Measurements from ENCODE around the gene SRD5A1. TPM values are rescaled to one million over a fixed set of nuclear protein-coding genes. Genes with fewer than 3 reads are reported as not detected.

SRD5A1 gene
- total and polyA plus RNA-seq, 11 donors, result 0.80 to 6.7 (median 3.8) TPM

DNA sequence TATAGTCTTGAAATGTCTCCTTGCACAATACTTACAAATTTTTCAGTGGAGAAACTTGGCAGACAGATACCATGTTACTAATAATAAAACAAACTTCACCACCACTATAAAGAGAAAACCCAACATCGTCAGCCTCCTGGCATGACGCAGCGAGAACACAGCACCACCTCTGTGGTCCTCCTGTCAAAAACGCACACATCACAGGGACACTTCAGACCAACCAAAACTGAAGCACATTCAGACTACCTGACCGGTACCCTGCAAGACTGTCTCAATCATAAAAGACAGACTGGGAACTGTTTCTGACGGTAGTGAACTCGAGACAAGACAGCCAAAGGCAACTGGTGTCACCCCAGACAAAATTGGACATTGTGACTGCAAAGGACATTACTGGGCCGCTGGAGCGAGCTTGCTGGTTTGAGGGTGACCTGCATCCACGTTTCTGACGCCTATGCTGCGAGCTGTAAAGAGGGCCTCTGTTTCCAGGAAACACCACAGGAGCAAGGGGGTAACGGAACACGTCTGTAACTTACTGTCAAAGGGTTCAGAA is 34.8 kb upstream of the SRD5A1 start:
- intact Hi-C loops (cut with DNase I), result no loop called here
- Histone ChIP-seq H3K4me1 (peaks cover 0 to 10% (median 4%) of the 10 kb centered on the region in 12 donors), H3K27ac (peak overlapping the region in 11 of 12 donors; percentile 11 to 78 (median 68)), H3K27me3 (no peaks in the 10 kb centered on the region), H3K9me3 (no peaks in the 10 kb centered on the region), H3K36me3 (peaks cover 0 to 76% (median 60%) of the 10 kb centered on the region in 9 donors), H3K4me3 (no peak overlapping the region)
- no peak for TF ChIP-seq POLR2A (IDR thresholded peaks at IDR 0.05)
- TF ChIP-seq CTCF (IDR thresholded peaks at IDR 0.05), result no peak
- peak; percentile 85 to 91 (median 90) for ATAC-seq
- DNase-seq, result peak in 3 of 5 donors; percentile 32 to 60 (median 40)
- 54 to 65% (median 56%) methylated on average over 14 of the region's 14 CpGs for WGBS, 4 donors

- Histone ChIP-seq H3K27ac (no peak overlapping the region), H3K36me3 (peaks cover 0 to 89% (median 73%) of the 10 kb centered on the region in 9 donors), H3K4me3 (no peak overlapping the region), H3K9me3 (no peaks in the 10 kb centered on the region), H3K27me3 (no peaks in the 10 kb centered on the region), H3K4me1 (peaks cover 0 to 10% (median 4%) of the 10 kb centered on the region in 12 donors)
- TF ChIP-seq CTCF (IDR thresholded peaks at IDR 0.05), result no peak
- no peak for TF ChIP-seq POLR2A (IDR thresholded peaks at IDR 0.05)
- DNase-seq (no peak), ATAC-seq (no peak)
- 81 to 93% (median 88%) methylated on average over 8 of the region's 8 CpGs for WGBS, 4 donors
- intact Hi-C loops (cut with DNase I), result loop anchor here in 1 of 10 donors (10.0 kb wide), 1 partner anchor 225 kb away; the partner anchor contains the start of gene MED10
These were observed 33.5 kb upstream of the SRD5A1 start for GRCh38 chr5:6599739-6600138.

GRCh38 chr5:6601271-6601670 is 32.0 kb upstream of the SRD5A1 start:
- Histone ChIP-seq H3K9me3 (no peaks in the 10 kb centered on the region), H3K4me3 (no peak overlapping the region), H3K27me3 (no peaks in the 10 kb centered on the region), H3K27ac (no peak overlapping the region), H3K36me3 (peaks cover 0 to 100% (median 88%) of the 10 kb centered on the region in 9 donors), H3K4me1 (peaks cover 0 to 10% (median 4%) of the 10 kb centered on the region in 12 donors)
- 89 to 95% (median 92%) methylated on average over 11 of the region's 11 CpGs for WGBS, 4 donors
- ATAC-seq, result no peak
- intact Hi-C loops (cut with DNase I), result loop anchor here in 1 of 10 donors (10.0 kb wide), 1 partner anchor 226 kb away; the partner anchor contains the start of gene MED10
- DNase-seq, result no peak
- TF ChIP-seq POLR2A (IDR thresholded peaks at IDR 0.05) (no peak), CTCF (IDR thresholded peaks at IDR 0.05) (no peak)

DNA sequence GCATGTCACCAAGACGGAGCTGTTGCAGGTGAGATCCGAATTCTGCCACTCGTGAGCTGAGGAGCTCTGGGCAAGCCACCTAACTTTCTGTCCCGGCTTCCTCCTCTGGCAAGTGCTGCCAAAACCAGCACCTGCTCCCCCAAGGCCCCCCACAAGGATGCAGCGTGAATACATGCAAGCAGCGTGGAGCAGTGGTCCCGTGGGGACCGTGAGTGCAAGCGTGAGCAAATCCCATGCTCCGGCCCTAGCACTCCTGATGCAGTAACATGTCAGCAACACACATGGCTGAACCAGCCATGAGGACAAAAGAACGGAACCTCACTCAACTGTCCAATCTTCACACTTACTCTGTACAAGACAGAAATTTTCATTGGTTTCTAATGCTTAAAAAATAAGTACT is 31.4 kb upstream of the SRD5A1 start:
- Histone ChIP-seq H3K9me3 (no peaks in the 10 kb centered on the region), H3K4me1 (peaks cover 0 to 10% (median 4%) of the 10 kb centered on the region in 12 donors), H3K27me3 (no peaks in the 10 kb centered on the region), H3K36me3 (peaks cover 0 to 100% (median 90%) of the 10 kb centered on the region in 9 donors), H3K27ac (no peak overlapping the region), H3K4me3 (no peak overlapping the region)
- DNase-seq (no peak), ATAC-seq (no peak)
- 86 to 94% (median 94%) methylated on average over 10 to 11 of the region's 11 CpGs for WGBS, 4 donors
- TF ChIP-seq CTCF (IDR thresholded peaks at IDR 0.05) (no peak), POLR2A (IDR thresholded peaks at IDR 0.05) (no peak)
- intact Hi-C loops (cut with DNase I), result loop anchor here in 1 of 10 donors (10.0 kb wide), 1 partner anchor 227 kb away; the partner anchor contains the start of gene MED10
